Measurements from ENCODE around the gene GPHB5. TPM values are rescaled to one million over a fixed set of nuclear protein-coding genes. Genes with fewer than 3 reads are reported as not detected.
A peak's percentile ranks its signal among the peaks of the same experiment; 100 is the strongest.

The GPHB5 gene
- total and polyA plus RNA-seq, 2 of the 13 experiments (the other 11 are each of a cell fraction or from before 2014, with no cell fraction given), result not detected

DNA sequence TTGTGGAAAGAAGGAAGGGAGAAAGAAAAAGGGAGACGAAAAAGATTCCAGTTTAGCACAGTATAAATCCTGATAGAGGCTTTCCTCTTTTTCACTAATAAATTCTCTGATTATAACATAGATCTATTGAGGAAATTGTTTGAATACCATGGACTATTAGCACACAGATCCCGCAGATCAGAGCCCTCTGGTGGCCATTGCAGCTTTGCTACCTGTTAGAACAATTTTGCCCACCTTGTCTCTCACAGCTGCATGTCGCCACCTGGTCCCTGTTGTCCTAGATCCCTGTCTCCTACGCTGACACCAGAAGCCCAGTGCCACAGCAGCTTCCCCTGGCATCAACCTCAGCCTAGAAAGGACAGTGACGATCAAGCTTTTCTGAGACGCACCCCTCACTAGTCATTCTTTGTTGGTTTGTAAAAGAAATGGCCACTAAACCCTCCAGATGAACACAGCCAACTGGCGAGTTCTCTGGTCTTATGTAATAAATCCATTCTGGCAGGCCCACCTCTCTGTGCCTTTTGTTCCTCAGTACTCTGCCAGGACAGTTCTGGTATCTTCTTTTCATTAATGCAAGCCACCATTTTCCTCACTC lies 9.9 kb downstream of the GPHB5 start:
- peak; percentile 69 for FAIRE-seq
- no TSS peak for BruUV-seq (replicated peaks)
- intact Hi-C loops (cut with micrococcal nuclease; ENCODE audit: unreplicated experiment), result loop anchor here (1.0 kb wide), 2 partner anchors 135 to 1146 kb away; no protein-coding TSS in a partner anchor
- no peak overlapping the region for H3K4me3 ChIP-seq (replicated peaks in 1 of 3; ENCODE audit: insufficient read depth in 1 of 3, low read depth in 2 of 3, low read length in 3 of 3)
- no peaks in the 10 kb centered on the region for H3K36me3 ChIP-seq (replicated peaks in 1 of 2; ENCODE audit: control insufficient read depth in 1 of 2, insufficient read depth in 2 of 2, low read length in 2 of 2)
- ChIA-PET POLR2A (no interaction called here), CTCF (ENCODE audit: low intra/inter-chr PET ratio, low total read pairs) (interaction anchor here (2.6 kb wide), 1 partner anchor 1146 kb away, joined by 14 read pairs; no protein-coding TSS in a partner anchor)
- H3K27ac ChIP-seq (ENCODE audit: extremely low read length, insufficient read depth, low read length), result no peak overlapping the region
- peak; percentile 40 for DNase-seq (ENCODE audit: low spot score)
- H3K79me2 ChIP-seq (ENCODE audit: insufficient read depth, low read length), result no peaks in the 10 kb centered on the region
- no peaks in the 10 kb centered on the region for H3K4me1 ChIP-seq (ENCODE audit: insufficient read depth, low read length)
- no peak overlapping the region for H3K4me2 ChIP-seq (ENCODE audit: low read depth, low read length)
- H3K27me3 ChIP-seq (ENCODE audit: control insufficient read depth in 1 of 2, insufficient read depth in 2 of 2, low read length in 2 of 2), result peaks cover 0 to 17% of the 10 kb centered on the region in 2 experiments; a peak in 2 of 5 replicates
- no peak overlapping the region for H2AFZ ChIP-seq (ENCODE audit: low read length)
- no peaks in the 10 kb centered on the region for H3K9me3 ChIP-seq (ENCODE audit: low read length)
- in situ Hi-C loops (cut with HindIII; ENCODE audit: extremely low pct_ligation_motif_present, low pct_unique_long_range_greater_than_20kb), result no loop called here
- WGBS (ENCODE audit: low lambda C conversion rate), result 11% methylated on average over 7 of the region's 7 CpGs
- ATAC-seq, result peak; percentile 90
- H3K9ac ChIP-seq (ENCODE audit: insufficient read depth, low read depth, low read length), result no peak overlapping the region
- H4K20me1 ChIP-seq (ENCODE audit: insufficient read depth, low read length), result no peaks in the 10 kb centered on the region
- no peak for TF ChIP-seq GFI1 (CRISPR knock-in tag; IDR thresholded peaks at IDR 0.05; ENCODE audit: borderline replicate concordance)
- TF ChIP-seq TEAD2 (CRISPR knock-in tag; IDR thresholded peaks at IDR 0.05), result no peak
- TF ChIP-seq, protein P1, sequence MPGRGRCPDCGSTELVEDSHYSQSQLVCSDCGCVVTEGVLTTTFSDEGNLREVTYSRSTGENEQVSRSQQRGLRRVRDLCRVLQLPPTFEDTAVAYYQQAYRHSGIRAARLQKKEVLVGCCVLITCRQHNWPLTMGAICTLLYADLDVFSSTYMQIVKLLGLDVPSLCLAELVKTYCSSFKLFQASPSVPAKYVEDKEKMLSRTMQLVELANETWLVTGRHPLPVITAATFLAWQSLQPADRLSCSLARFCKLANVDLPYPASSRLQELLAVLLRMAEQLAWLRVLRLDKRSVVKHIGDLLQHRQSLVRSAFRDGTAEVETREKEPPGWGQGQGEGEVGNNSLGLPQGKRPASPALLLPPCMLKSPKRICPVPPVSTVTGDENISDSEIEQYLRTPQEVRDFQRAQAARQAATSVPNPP (CRISPR knock-in tag; IDR thresholded peaks at IDR 0.05), result no peak
- no peak for TF ChIP-seq SYNCRIP (IDR thresholded peaks at IDR 0.05; ENCODE audit: insufficient read depth, low read depth, low read length)
- no peak for TF ChIP-seq SPEN (CRISPR knock-in tag; IDR thresholded peaks at IDR 0.05; ENCODE audit: low read depth)
- TF ChIP-seq XRCC5 (optimal IDR thresholded peaks at IDR 0.05; ENCODE audit: low read length), result peak; percentile 30
- TF ChIP-seq ZNF780A (CRISPR knock-in tag; IDR thresholded peaks at IDR 0.05), result no peak
- TF ChIP-seq STAG1 (CRISPR knock-in tag; IDR thresholded peaks at IDR 0.05), result peak; percentile 51
- TF ChIP-seq ZBTB7A (CRISPR knock-in tag; IDR thresholded peaks at IDR 0.05), result no peak
- no peak for TF ChIP-seq RXRB (CRISPR knock-in tag; IDR thresholded peaks at IDR 0.05; ENCODE audit: borderline replicate concordance)
- no peak for TF ChIP-seq SOX13 (IDR thresholded peaks at IDR 0.05)
- TF ChIP-seq SOX13 (CRISPR knock-in tag; conservative IDR thresholded peaks at IDR 0.05 in 1 of 2, IDR thresholded peaks at IDR 0.05 in 1 of 2), result no peak
- TF ChIP-seq FOXK1 (CRISPR knock-in tag; IDR thresholded peaks at IDR 0.05; ENCODE audit: borderline replicate concordance, low read depth), result no peak
- TF ChIP-seq RFX3 (CRISPR knock-in tag; IDR thresholded peaks at IDR 0.05), result no peak
- no peak for TF ChIP-seq ZKSCAN8 (CRISPR knock-in tag; IDR thresholded peaks at IDR 0.05; ENCODE audit: borderline replicate concordance)
- TF ChIP-seq ZNF644 (CRISPR knock-in tag; IDR thresholded peaks at IDR 0.05; ENCODE audit: low read depth), result no peak
